Mesenchymal stem cell (in vitro differentiated cells and primary cell): ENCODE measurements around the gene MANF.

Experiments used
- DNase-seq: peaks from one replicate; pipeline ENCODE4 v3.0.0-alpha.2; 2013
- H2AFZ ChIP-seq: one replicate; pipeline ENCODE4 v1.6.1; 2013; ENCODE audit warnings: low read depth, mild to moderate bottlenecking, control low read depth, inconsistent platforms, low read length, moderate library complexity
- H2AK5ac ChIP-seq: 2 replicates; pipeline ENCODE4 v1.6.1; 2013; ENCODE audit warnings: low read length, moderate library complexity, mild to moderate bottlenecking, inconsistent platforms; ENCODE audit not compliant: severe bottlenecking
- H2BK120ac ChIP-seq: one replicate; pipeline ENCODE4 v1.6.1; 2013; ENCODE audit warnings: low read depth, mild to moderate bottlenecking, inconsistent platforms, low read length, moderate library complexity
- H2BK12ac ChIP-seq, 2 experiments: one replicate each; pipeline ENCODE4 v1.6.1; 2013; ENCODE audit warnings: inconsistent platforms in 2 of 2, low read length in 2 of 2, mild to moderate bottlenecking in 2 of 2, moderate library complexity in 2 of 2, control low read depth in 1 of 2
- H2BK15ac ChIP-seq: one replicate; pipeline ENCODE4 v1.6.1; 2013; ENCODE audit warnings: mild to moderate bottlenecking, low read depth, inconsistent platforms; ENCODE audit not compliant: poor library complexity, severe bottlenecking
- H2BK5ac ChIP-seq: 2 replicates; pipeline ENCODE4 v1.6.1; 2013; ENCODE audit warnings: low read depth, mild to moderate bottlenecking, low read length, control low read depth, inconsistent platforms; ENCODE audit not compliant: poor library complexity, severe bottlenecking
- H3K14ac ChIP-seq, 2 experiments: one replicate each; pipeline ENCODE4 v1.6.1; 2013; ENCODE audit warnings: inconsistent platforms in 2 of 2, low read length in 2 of 2, control low read depth in 1 of 2, mild to moderate bottlenecking in 1 of 2, moderate library complexity in 1 of 2
- H3K18ac ChIP-seq, 2 experiments: one replicate each; pipeline ENCODE4 v1.6.1; 2013; ENCODE audit warnings: inconsistent platforms in 2 of 2, low read length in 2 of 2, control low read depth in 1 of 2, low read depth in 1 of 2, mild to moderate bottlenecking in 1 of 2
- H3K23ac ChIP-seq, 2 experiments: one replicate each; pipeline ENCODE4 v1.6.1; 2013; ENCODE audit warnings: inconsistent platforms in 2 of 2, low read length in 2 of 2, mild to moderate bottlenecking in 2 of 2, moderate library complexity in 2 of 2, control low read depth in 1 of 2
- H3K27ac ChIP-seq: 2 replicates; pipeline ENCODE4 v1.5.1; 2013; ENCODE audit warnings: mild to moderate bottlenecking, moderate library complexity, low read length, control low read depth, inconsistent platforms; ENCODE audit not compliant: poor library complexity, severe bottlenecking
- H3K27me3 ChIP-seq, 2 experiments: 2 replicates each; pipeline versions ENCODE4 v1.6.1 to v1.7.0; 2013; ENCODE audit warnings: low read length in 2 of 2, mild to moderate bottlenecking in 2 of 2, moderate library complexity in 2 of 2, control low read depth in 1 of 2, inconsistent platforms in 1 of 2; ENCODE audit not compliant: control insufficient read depth in 1 of 2, insufficient read depth in 1 of 2
- H3K36me3 ChIP-seq, 2 experiments: 2 replicates each; pipeline versions ENCODE4 v1.6.1 to v1.7.0; 2013; ENCODE audit warnings: low read length in 2 of 2, control low read depth in 1 of 2, inconsistent platforms in 1 of 2, low read depth in 1 of 2, mild to moderate bottlenecking in 1 of 2; ENCODE audit not compliant: insufficient read depth in 2 of 2, control insufficient read depth in 1 of 2
- H3K4ac ChIP-seq, 2 experiments: one replicate each; pipeline ENCODE4 v1.6.1; 2013; ENCODE audit warnings: inconsistent platforms in 2 of 2, low read length in 2 of 2, mild to moderate bottlenecking in 2 of 2, moderate library complexity in 2 of 2, control low read depth in 1 of 2, low read depth in 1 of 2
- H3K4me1 ChIP-seq: 2 replicates; pipeline ENCODE4 v1.6.1; 2013; ENCODE audit warnings: low read depth, low read length, control low read depth; ENCODE audit not compliant: control insufficient read depth, insufficient read depth
- H3K4me2 ChIP-seq: 2 replicates; pipeline ENCODE4 v1.6.1; 2013; ENCODE audit warnings: low read length, mild to moderate bottlenecking, inconsistent platforms; ENCODE audit not compliant: poor library complexity, severe bottlenecking
- H3K4me3 ChIP-seq, 2 experiments: 2 replicates each; pipeline versions ENCODE4 v1.5.1 to v1.7.0; 2013; ENCODE audit warnings: low read length in 2 of 2, mild to moderate bottlenecking in 2 of 2, control low read depth in 1 of 2, low read depth in 1 of 2; ENCODE audit not compliant: insufficient read depth in 1 of 2
- H3K79me1 ChIP-seq: replicated peaks from 2 replicates; pipeline ENCODE4 v1.6.1; 2013; ENCODE audit warnings: mild to moderate bottlenecking, control low read depth, low read length, inconsistent platforms; ENCODE audit not compliant: poor library complexity, severe bottlenecking
- H3K9ac ChIP-seq: 2 replicates; pipeline ENCODE4 v1.7.0; 2013; ENCODE audit warnings: mild to moderate bottlenecking, low read length, moderate library complexity
- H3K9me3 ChIP-seq: 2 replicates; pipeline ENCODE4 v1.7.0; 2013; ENCODE audit warnings: mild to moderate bottlenecking, low read length; ENCODE audit not compliant: control insufficient read depth
- H4K8ac ChIP-seq: one replicate; pipeline ENCODE4 v1.6.1; 2013; ENCODE audit warnings: inconsistent platforms, mild to moderate bottlenecking, low read length, moderate library complexity
- H4K91ac ChIP-seq: one replicate; pipeline ENCODE4 v1.6.1; 2013; ENCODE audit warnings: mild to moderate bottlenecking, low read length, inconsistent platforms
- WGBS: methylation state at CpG from one replicate; pipeline ENCODE4 v1.1.7; 2013; ENCODE audit warnings: mixed read lengths; 5-methylcytosine and 5-hydroxymethylcytosine counted together

MANF gene

DNA sequence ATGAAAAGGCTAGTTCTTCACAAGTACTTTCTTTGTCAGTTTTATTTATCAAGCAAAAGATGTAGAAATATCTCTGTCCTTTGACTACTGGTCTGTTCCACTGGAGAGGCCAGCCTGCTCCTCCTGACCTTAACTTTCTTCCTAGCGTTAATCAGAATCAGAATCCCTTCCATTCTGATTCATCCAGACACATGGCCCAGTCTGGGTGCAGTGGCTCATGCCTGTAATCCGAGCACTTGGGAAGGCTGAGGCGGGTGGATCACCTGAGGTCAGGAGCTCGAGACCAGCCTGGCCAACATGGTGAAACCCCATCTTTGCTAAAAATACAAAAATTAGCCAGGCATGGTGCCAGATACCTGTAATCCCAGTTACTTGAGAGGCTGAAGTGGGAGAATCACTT lies 32.0 kb upstream of the MANF start:
- 90% methylated on average over 3 of the region's 4 CpGs for WGBS
- no peak overlapping the region for H2BK15ac ChIP-seq
- H3K9me3 ChIP-seq: no peaks in the 10 kb centered on the region
- H3K18ac ChIP-seq: no peak overlapping the region
- H2BK12ac ChIP-seq: no peak overlapping the region
- H3K79me1 ChIP-seq: no peaks in the 10 kb centered on the region
- H3K36me3 ChIP-seq: no peaks in the 10 kb centered on the region
- no peak overlapping the region for H3K9ac ChIP-seq
- H2AK5ac ChIP-seq: no peak overlapping the region
- no peaks in the 10 kb centered on the region for H3K27me3 ChIP-seq
- no peak overlapping the region for H4K91ac ChIP-seq
- H2AFZ ChIP-seq: no peak overlapping the region
- H2BK5ac ChIP-seq: no peak overlapping the region
- no peak overlapping the region for H3K23ac ChIP-seq
- H3K27ac ChIP-seq: no peak overlapping the region
- DNase-seq: no peak
- H3K4me2 ChIP-seq: no peak overlapping the region
- no peak overlapping the region for H2BK120ac ChIP-seq
- no peak overlapping the region for H4K8ac ChIP-seq
- H3K14ac ChIP-seq: no peak overlapping the region
- no peaks in the 10 kb centered on the region for H3K4me1 ChIP-seq
- no peak overlapping the region for H3K4ac ChIP-seq
- no peak overlapping the region for H3K4me3 ChIP-seq

DNA sequence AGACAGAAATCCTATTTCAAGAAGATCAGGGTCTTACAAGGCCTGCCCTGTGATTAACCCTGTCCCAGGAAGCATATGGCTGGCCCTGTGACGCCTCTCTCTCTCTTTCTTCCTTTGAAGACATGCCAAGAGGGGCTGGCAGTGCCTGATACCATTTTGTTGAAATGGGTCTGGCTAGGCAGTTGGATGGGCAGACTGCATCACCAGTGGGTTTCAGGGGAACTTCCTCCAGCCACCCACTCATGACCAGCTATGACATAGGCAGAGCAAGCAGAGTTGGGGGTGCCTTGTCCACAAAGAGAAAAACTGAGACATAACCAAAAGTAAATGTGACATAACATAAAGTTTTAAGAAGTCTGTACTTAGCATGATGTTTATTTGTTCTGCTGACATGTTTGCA lies 31.4 kb upstream of the MANF start:
- no peaks in the 10 kb centered on the region for H3K36me3 ChIP-seq
- no peak for DNase-seq
- H3K27me3 ChIP-seq: no peaks in the 10 kb centered on the region
- H3K14ac ChIP-seq: no peak overlapping the region
- no peak overlapping the region for H2AFZ ChIP-seq
- no peak overlapping the region for H3K9ac ChIP-seq
- H4K91ac ChIP-seq: no peak overlapping the region
- no peak overlapping the region for H3K4me2 ChIP-seq
- 86% methylated on average over 1 of the region's 1 CpG for WGBS
- H2BK12ac ChIP-seq: no peak overlapping the region
- no peak overlapping the region for H2BK15ac ChIP-seq
- H3K79me1 ChIP-seq: no peaks in the 10 kb centered on the region
- H3K23ac ChIP-seq: no peak overlapping the region
- H3K18ac ChIP-seq: no peak overlapping the region
- no peaks in the 10 kb centered on the region for H3K4me1 ChIP-seq
- no peak overlapping the region for H3K27ac ChIP-seq
- H3K4ac ChIP-seq: no peak overlapping the region
- no peak overlapping the region for H2AK5ac ChIP-seq
- H2BK120ac ChIP-seq: no peak overlapping the region
- no peak overlapping the region for H4K8ac ChIP-seq
- no peaks in the 10 kb centered on the region for H3K9me3 ChIP-seq
- no peak overlapping the region for H2BK5ac ChIP-seq
- no peak overlapping the region for H3K4me3 ChIP-seq

DNA sequence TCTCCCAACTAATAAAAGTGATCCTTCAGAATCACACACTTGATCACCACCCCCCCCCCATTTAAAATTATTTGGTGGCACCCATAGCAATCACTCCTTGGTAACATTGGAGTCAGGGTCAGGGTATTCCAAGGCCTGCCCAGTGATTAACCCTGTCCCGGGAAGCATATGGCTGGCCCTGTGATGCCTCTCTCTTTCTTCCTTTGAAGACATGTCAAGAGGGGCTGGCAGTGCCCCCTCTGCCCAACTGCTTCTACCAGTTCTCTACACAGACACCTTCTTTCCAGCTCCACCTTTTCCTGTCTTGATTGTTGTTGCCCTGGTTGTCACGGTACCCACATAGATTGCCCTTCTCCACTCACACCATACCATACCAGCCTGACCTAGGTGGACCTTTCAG lies 30.9 kb upstream of the MANF start:
- no peak for DNase-seq
- no peak overlapping the region for H3K4ac ChIP-seq

DNA sequence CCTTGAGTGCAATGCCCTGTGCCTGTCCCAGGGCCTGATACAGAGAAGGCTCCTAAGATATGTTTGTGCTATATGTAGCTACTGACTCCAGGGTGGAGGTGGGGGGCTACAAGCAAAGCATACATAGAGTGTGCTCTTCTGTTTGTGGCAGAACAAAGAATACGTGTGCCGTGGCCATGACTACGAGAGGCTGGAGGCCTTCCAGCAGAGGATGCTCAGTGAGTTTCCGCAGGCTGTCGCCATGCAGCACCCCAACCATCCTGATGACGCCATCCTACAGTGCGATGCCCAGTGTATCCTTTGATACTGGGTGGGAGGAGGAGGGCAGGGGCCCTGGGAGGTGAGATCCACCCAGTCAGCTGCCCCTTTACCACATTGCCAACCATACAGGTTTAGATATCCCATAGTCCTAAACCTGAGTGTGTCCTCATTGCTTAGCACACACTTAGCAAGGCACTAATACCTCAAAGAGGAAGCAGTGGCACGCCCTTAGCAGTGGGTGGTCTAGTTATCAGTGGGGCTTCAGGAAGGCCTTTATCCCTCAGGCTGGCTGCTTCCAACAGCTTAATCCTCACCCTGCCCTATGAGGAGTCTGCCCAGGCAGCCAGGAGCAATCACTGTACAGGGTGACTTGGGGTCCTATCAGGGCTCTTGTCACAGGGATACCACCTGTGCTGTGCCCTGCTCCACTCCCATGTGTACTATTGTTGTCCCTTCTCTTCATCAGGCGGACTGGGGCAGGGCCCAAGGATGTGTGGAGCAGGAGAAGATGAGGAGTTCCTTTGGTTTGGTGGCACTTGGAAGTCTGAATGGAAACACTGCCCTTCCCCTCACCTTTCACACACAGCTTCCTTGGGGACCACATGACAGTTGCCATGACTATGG lies 30.1 kb upstream of the MANF start:
- no peak overlapping the region for H3K18ac ChIP-seq
- peaks cover 0 to 2% of the 10 kb centered on the region in 2 experiments for H3K27me3 ChIP-seq
- no peak overlapping the region for H2AFZ ChIP-seq
- no peak overlapping the region for H4K8ac ChIP-seq
- no peaks in the 10 kb centered on the region for H3K4me1 ChIP-seq
- no peak overlapping the region for H2BK5ac ChIP-seq
- no peak overlapping the region for H2AK5ac ChIP-seq
- H3K36me3 ChIP-seq: no peaks in the 10 kb centered on the region
- no peak overlapping the region for H2BK15ac ChIP-seq
- H3K4me2 ChIP-seq: no peak overlapping the region
- no peak overlapping the region for H3K14ac ChIP-seq
- no peak overlapping the region for H3K4me3 ChIP-seq
- no peaks in the 10 kb centered on the region for H3K79me1 ChIP-seq
- no peak overlapping the region for H2BK12ac ChIP-seq
- H3K4ac ChIP-seq: no peak overlapping the region
- no peak overlapping the region for H4K91ac ChIP-seq
- H3K23ac ChIP-seq: no peak overlapping the region
- H2BK120ac ChIP-seq: no peak overlapping the region
- H3K27ac ChIP-seq: no peak overlapping the region
- H3K9ac ChIP-seq: no peak overlapping the region
- 91% methylated on average over 8 of the region's 9 CpGs for WGBS
- no peaks in the 10 kb centered on the region for H3K9me3 ChIP-seq
- DNase-seq: no peak

More for the DNA sequence above, 30.9 kb upstream of the MANF start:
- Histone ChIP-seq H3K18ac (no peak overlapping the region), H3K79me1 (no peaks in the 10 kb centered on the region), H3K23ac (no peak overlapping the region), H3K4me2 (no peak overlapping the region), H3K27ac (no peak overlapping the region), H4K91ac (no peak overlapping the region), H2BK12ac (no peak overlapping the region), H2BK5ac (no peak overlapping the region), H3K4me1 (no peaks in the 10 kb centered on the region), H3K9ac (no peak overlapping the region), H2BK15ac (no peak overlapping the region), H2AFZ (no peak overlapping the region), H2AK5ac (no peak overlapping the region), H3K4me3 (no peak overlapping the region), H3K36me3 (no peaks in the 10 kb centered on the region), H3K14ac (no peak overlapping the region), H3K9me3 (no peaks in the 10 kb centered on the region), H4K8ac (no peak overlapping the region), H3K27me3 (no peaks in the 10 kb centered on the region), H2BK120ac (no peak overlapping the region)
- 92% methylated on average over 2 of the region's 2 CpGs for WGBS
